GM20000 (cell line): ENCODE measurements around the gene OPN1SW.

Experiments used
- DNase-seq: peaks from one replicate; pipeline ENCODE4 v3.0.0; 2012; ENCODE audit warnings: low spot score
- TF ChIP-seq, protein P1 (sequence below): IDR thresholded peaks from 2 replicates; pipeline ENCODE4 v1.5.1; 2012; ENCODE audit warnings: mild to moderate bottlenecking, control low read depth; ENCODE audit errors: extremely low read depth, missing control alignments

Gene OPN1SW

DNA sequence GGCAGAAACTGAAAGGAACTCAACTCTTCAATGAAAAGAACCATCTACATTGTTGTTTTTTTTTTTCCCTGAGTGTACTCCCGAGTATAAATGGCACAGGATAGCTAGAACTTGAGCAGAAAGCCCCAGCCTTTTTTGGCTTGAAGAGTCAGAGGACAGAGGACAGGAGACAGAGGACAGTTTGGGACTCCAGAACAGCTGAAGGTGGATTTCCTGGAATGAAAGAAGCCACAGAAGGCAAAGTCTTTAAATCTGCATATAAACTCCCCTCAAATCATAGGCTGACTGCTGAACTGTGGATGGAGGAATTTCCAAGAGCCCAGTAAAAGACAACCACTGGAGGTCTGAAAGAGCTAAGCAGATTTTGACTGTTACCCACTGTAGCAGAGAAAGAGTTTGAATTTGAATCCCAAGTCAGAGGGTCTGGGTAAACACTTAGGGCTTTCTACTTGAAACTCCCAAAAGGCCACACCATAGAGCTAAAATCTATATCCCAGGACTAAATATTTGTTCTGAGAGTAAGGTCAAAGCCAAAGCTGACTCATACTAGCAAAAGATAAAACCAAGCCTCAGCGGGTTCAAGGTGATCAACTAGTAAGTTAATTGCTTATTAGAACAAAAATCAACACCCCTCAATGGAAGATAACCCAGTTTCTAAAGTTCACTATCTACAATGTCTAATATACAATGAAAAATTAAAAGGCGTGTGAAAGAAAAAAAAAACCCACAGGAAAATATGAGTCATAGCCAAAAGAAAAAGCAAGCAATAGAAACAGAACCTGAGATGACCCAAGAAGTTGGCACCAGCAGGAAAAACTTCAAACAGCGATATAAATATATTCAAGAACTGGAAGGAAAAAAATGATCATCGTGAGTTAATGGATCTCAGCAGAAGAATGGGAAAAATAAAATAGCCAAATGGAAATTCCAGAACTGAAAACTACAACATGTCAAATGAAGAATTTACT lies 1.8 kb upstream of the OPN1SW start:
- no peak for DNase-seq
- TF ChIP-seq, protein P1, sequence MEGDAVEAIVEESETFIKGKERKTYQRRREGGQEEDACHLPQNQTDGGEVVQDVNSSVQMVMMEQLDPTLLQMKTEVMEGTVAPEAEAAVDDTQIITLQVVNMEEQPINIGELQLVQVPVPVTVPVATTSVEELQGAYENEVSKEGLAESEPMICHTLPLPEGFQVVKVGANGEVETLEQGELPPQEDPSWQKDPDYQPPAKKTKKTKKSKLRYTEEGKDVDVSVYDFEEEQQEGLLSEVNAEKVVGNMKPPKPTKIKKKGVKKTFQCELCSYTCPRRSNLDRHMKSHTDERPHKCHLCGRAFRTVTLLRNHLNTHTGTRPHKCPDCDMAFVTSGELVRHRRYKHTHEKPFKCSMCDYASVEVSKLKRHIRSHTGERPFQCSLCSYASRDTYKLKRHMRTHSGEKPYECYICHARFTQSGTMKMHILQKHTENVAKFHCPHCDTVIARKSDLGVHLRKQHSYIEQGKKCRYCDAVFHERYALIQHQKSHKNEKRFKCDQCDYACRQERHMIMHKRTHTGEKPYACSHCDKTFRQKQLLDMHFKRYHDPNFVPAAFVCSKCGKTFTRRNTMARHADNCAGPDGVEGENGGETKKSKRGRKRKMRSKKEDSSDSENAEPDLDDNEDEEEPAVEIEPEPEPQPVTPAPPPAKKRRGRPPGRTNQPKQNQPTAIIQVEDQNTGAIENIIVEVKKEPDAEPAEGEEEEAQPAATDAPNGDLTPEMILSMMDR, result no peak

DNA sequence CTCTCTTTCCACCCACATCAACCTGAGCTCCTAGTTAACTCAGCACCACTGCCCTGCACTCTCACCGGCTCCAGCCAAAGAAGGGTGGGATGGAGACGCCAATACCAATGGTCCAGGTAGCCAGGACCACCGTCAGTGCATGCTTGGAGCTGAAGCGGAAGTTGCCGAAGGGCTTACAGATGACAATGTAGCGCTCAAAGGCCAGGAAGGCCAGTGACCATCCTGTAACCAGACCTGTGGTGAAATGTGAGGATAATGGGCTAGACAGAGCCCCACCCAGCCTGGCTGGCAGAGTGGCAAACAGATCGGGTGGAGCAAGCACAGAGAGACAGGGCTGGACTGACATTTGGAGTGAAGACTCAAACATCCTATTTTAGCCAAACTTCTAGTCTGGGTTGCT lies 673 bp downstream of the OPN1SW start:
- no peak for DNase-seq
- TF ChIP-seq, protein P1, result no peak

- no peak for DNase-seq
- TF ChIP-seq, protein P1, result no peak
Measured at GRCh38 chr7:128774029-128774689, 1.4 kb downstream of the OPN1SW start.

DNA sequence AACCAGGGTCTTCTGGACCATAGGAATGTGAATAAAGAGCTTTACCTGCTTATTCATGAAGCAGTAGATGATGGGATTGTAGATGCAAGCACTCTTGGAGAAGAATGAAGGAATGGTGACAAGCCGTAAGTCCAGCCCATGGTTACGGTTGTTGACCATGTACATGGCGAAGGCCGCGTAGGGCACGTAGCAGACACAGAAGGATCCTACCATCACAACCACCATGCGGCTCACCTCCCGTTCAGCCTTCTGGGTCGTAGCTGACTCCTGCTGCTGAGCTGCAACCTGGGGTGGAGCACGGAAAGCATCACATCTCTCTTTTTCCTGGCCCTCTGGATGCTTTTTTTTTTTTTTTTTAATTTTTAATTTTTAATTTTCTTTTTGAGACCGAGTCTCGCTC lies 2.0 kb downstream of the OPN1SW start:
- DNase-seq, result no peak
- TF ChIP-seq, protein P1, result no peak

DNA sequence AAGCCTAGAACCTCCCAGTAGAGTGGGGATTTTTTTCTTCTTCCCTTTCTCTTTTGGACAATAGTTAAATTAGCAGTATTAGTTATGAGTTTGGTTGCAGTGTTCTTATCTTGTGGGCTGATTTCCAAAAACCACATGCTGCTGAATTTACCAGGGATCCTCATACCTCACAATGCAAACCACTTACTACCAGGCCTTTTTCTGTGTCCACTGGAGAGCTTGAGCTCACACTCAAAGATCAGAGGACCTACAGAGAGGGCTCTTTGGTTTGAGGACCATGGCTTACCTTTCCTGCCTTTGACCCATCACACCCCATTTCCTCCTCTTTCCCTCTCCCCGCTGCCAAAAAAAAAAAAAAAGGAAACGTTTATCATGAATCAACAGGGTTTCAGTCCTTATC lies 5.4 kb downstream of the OPN1SW start:
- TF ChIP-seq, protein P1, result no peak

DNA sequence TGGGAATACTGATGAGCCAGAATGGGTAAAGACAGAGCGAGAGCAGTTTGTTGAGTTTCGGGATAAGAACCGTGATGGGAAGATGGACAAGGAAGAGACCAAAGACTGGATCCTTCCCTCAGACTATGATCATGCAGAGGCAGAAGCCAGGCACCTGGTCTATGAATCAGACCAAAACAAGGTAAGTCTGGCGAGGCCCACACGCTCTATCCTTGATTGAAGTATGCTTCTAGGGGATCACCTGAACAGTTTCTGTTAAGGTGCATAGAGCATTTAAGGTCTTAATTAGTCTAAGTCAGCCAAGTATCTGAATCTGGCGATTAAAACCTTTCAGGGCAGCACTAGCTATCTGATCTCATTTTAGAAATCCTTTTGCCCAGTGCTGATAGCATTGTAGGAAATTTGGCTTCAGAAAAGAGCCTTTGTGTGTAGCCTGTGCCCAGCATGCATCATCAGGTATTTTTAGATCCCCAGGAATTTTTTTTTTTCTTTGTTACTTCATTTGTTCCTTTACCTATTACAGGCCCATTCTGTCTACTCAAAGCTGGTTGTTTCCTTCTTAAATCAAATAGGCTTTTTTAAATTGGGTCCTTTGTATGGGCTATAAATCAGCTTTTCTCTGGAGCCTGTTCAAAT lies 8.0 kb downstream of the OPN1SW start:
- TF ChIP-seq, protein P1, result no peak
- no peak for DNase-seq

More for the DNA sequence above, 5.4 kb downstream of the OPN1SW start:
- DNase-seq, result no peak

- DNase-seq, result no peak
Measured at GRCh38 chr7:128763541-128763940, 12.1 kb downstream of the OPN1SW start.

More at GRCh38 chr7:128763541-128763940, 12.1 kb downstream of the OPN1SW start:
- TF ChIP-seq, protein P1, result no peak
